ENCODE data around the gene MAST1. TPM values are rescaled to one million over a fixed set of nuclear protein-coding genes. Genes with fewer than 3 reads are reported as not detected.
"Not testable (repeated sequence)": the region's sequence is repeated elsewhere in the genome, so short reads cannot be mapped to it uniquely, and the experiment has no call there.

Gene MAST1
- total RNA-seq, 2 donors from 2014 or later: not detected

- no peaks in the 10 kb centered on the region for H3K36me3 ChIP-seq
- peaks cover 0 to 15% of the 10 kb centered on the region in 2 donors for H3K27me3 ChIP-seq
- TF ChIP-seq, protein P1, sequence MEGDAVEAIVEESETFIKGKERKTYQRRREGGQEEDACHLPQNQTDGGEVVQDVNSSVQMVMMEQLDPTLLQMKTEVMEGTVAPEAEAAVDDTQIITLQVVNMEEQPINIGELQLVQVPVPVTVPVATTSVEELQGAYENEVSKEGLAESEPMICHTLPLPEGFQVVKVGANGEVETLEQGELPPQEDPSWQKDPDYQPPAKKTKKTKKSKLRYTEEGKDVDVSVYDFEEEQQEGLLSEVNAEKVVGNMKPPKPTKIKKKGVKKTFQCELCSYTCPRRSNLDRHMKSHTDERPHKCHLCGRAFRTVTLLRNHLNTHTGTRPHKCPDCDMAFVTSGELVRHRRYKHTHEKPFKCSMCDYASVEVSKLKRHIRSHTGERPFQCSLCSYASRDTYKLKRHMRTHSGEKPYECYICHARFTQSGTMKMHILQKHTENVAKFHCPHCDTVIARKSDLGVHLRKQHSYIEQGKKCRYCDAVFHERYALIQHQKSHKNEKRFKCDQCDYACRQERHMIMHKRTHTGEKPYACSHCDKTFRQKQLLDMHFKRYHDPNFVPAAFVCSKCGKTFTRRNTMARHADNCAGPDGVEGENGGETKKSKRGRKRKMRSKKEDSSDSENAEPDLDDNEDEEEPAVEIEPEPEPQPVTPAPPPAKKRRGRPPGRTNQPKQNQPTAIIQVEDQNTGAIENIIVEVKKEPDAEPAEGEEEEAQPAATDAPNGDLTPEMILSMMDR (IDR thresholded peaks at IDR 0.05): no peak
- H3K4me1 ChIP-seq: peaks cover 0 to 28% of the 10 kb centered on the region in 2 donors
- DNase-seq (ENCODE audit: low spot score): no peak
- no peak within 1 kb of the TSS for H3K4me3 ChIP-seq
- H3K9me3 ChIP-seq: peaks cover 0 to 9% of the 10 kb centered on the region in 2 donors
- H3K27ac ChIP-seq: no peak within 1 kb of the TSS
These were observed 48.8 kb downstream of the MAST1 start, which contains the start of gene KLF1 for GRCh38 chr19:12886969-12887747. Gene KLF1 (minus strand): TSS chr19:12887201. CDS start chr19:12887140, 61 bp downstream.

DNA sequence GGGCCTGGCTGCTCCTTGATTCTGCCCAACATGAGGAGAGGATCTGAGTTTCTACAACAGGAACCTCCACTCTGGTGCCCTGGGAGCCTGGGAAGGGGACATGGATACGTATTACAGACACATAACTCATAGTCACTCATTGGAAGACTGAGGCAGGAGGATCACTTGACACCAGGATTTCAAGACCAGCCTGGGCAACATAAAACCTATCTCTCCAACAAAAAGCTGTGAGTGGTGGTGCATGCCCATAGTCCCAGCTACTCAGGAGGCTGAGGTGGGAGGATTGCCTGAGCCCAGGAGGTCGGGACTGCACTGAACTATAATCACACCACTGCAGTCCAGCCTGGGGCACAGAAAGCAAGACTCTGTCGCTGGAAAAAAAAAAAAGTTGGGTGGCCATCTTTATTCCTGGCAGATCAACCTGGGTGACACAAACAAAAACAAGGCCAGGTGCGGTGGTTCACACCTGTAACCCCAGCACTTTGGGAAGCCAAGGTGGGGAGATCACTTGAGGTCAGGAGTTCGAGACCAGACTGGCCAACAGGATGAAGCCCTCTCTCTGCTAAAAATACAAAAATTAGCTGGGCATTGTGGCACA is 49.8 kb downstream of the MAST1 start:
- Histone ChIP-seq H3K27me3 (peaks cover 0 to 15% of the 10 kb centered on the region in 2 donors), H3K4me3 (no peak overlapping the region), H3K36me3 (no peaks in the 10 kb centered on the region), H3K4me1 (peaks cover 0 to 32% of the 10 kb centered on the region in 2 donors), H3K27ac (no peak overlapping the region), H3K9me3 (peaks cover 0 to 9% of the 10 kb centered on the region in 2 donors)
- DNase-seq (ENCODE audit: low spot score): no peak
- TF ChIP-seq, protein P1 (IDR thresholded peaks at IDR 0.05): no peak

DNA sequence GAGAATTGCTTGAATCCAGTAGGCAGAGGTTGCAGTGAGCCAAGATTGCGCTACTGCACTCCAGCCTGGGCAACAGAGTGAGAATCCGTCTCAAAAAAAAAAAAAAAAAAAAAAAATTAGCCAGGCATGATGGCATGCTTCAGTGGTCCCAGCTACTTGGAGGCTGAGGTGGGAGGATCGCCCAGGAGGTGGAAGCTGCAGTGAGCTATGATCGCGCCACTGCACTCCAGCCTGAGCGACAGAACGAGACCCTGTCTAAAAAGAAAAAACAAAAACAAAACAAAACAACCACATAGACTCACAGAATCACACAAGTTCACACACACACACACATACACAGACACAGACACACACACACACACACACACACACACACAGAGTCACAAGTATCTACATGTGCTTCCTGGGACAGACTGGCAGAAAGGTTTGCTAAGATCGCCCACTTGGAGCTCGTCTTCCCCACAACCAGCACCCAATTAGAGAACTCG is 52.0 kb downstream of the MAST1 start:
- peaks cover 0 to 26% of the 10 kb centered on the region in 2 donors for H3K4me1 ChIP-seq
- not testable (repeated sequence) for H3K27me3 ChIP-seq; DNase-seq (ENCODE audit: low spot score); H3K9me3 ChIP-seq; H3K36me3 ChIP-seq
- H3K27ac ChIP-seq: peak overlapping the region; percentile 31 to 39
- H3K4me3 ChIP-seq: peak overlapping the region in 1 of 2 donors; percentile 91

DNA sequence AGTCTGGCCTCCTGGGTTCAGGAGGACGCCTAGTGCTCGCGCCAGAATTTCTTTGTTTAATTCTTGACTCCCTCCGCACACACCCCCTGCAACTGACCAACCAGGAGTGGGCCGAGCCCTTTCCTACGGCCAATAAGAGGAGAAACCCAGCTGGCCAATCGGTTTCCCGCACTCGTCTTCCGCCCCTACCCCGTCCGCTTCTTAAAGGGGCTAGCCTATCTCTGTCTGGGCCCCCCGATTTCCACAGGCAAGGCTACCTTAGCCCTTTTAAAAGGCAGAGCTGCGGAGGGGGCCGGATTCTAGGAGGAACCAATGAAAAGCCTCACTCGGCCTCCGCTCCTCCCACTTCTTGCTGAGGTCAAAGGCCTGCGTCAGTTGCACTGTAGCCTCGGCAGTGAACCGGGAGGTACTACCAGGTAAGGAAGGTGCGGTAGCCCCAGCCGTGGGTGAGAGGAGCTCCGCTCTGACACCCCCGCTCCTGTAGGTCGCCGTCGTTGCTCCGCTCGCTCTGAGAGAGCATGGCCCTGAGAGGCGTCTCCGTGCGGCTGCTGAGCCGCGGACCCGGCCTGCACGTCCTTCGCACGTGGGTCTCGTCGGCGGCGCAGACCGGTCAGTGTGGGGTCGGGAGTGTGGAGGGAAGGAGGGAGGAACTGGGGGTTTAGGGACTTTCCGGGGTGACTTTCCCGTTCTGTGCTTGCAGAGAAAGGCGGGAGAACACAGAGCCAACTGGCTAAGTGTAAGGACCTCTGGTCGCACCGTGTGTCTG is 52.7 kb downstream of the MAST1 start, which contains the start of gene GCDH:
Gene GCDH, plus strand, starts transcription at position 374 of the 766 bp plus-strand sequence. Its CDS starts 145 bp downstream, at position 519.
- Histone ChIP-seq H3K4me1 (peaks cover 0 to 20% of the 10 kb centered on the region in 2 donors), H3K27ac (peak within 1 kb of the TSS; percentile 62 to 75), H3K4me3 (peak within 1 kb of the TSS; percentile 50 to 91), H3K36me3 (peaks cover 2% of the 10 kb centered on the region), H3K9me3 (no peaks in the 10 kb centered on the region), H3K27me3 (peaks cover 0 to under 1% of the 10 kb centered on the region in 2 donors)
- DNase-seq (ENCODE audit: low spot score): peak; percentile 99
- TF ChIP-seq, protein P1 (IDR thresholded peaks at IDR 0.05): no peak

- Histone ChIP-seq H3K4me1 (peaks cover 0 to 17% of the 10 kb centered on the region in 2 donors), H3K36me3 (peaks cover 4% of the 10 kb centered on the region), H3K27me3 (no peaks in the 10 kb centered on the region), H3K4me3 (peak overlapping the region; percentile 50 to 91), H3K27ac (peak overlapping the region in 1 of 2 donors; percentile 75), H3K9me3 (no peaks in the 10 kb centered on the region)
- no peak for DNase-seq (ENCODE audit: low spot score)
- TF ChIP-seq, protein P1 (IDR thresholded peaks at IDR 0.05): no peak
These were observed 53.3 kb downstream of the MAST1 start for GRCh38 chr19:12891553-12892021.
